Endodermal cell (in vitro differentiated cells): Measurements from ENCODE around the gene PTK7. TPM values are rescaled to one million over a fixed set of nuclear protein-coding genes. Genes with fewer than 3 reads are reported as not detected.

Experiments
- DNase-seq: peaks from one replicate; pipeline ENCODE4 v3.0.0-alpha.2; 2017
- H3K27ac ChIP-seq: 2 replicates; pipeline ENCODE4 v1.5.1; 2013; ENCODE audit warnings: mild to moderate bottlenecking, low read depth, low read length, moderate library complexity
- H3K27me3 ChIP-seq: 2 replicates; pipeline ENCODE4 v1.6.1; 2013; ENCODE audit warnings: mild to moderate bottlenecking, low read length, moderate library complexity; ENCODE audit not compliant: insufficient read depth, control insufficient read depth, poor library complexity, severe bottlenecking
- H3K36me3 ChIP-seq: 2 replicates; pipeline ENCODE4 v1.7.0; 2013; ENCODE audit warnings: mild to moderate bottlenecking, low read length, moderate library complexity; ENCODE audit not compliant: control insufficient read depth, insufficient read depth
- H3K4me1 ChIP-seq: one replicate; pipeline ENCODE4 v1.7.0; 2013; ENCODE audit warnings: low read length; ENCODE audit not compliant: control insufficient read depth, insufficient read depth
- H3K4me3 ChIP-seq: 2 replicates; pipeline ENCODE4 v1.5.1; 2013; ENCODE audit warnings: mild to moderate bottlenecking, low read length, moderate library complexity
- H3K9ac ChIP-seq: 2 replicates; pipeline ENCODE4 v1.6.1; 2013; ENCODE audit warnings: mild to moderate bottlenecking, low read length, moderate library complexity; ENCODE audit not compliant: poor library complexity, severe bottlenecking; ENCODE audit errors: extremely low read depth
- H3K9me3 ChIP-seq: 2 replicates; pipeline ENCODE4 v1.6.1; 2013; ENCODE audit warnings: mild to moderate bottlenecking, low read length, moderate library complexity; ENCODE audit not compliant: control insufficient read depth
- H3K27ac Mint-ChIP-seq: 2 replicates; pipeline ENCODE4 v1.8.0; 2020; ENCODE audit warnings: mixed read lengths
- H3K27me3 Mint-ChIP-seq: 2 replicates; pipeline ENCODE4 v1.8.0; 2021; ENCODE audit warnings: mild to moderate bottlenecking, mixed read lengths; ENCODE audit not compliant: insufficient read depth
- H3K36me3 Mint-ChIP-seq: 2 replicates; pipeline ENCODE4 v1.8.0; 2020; ENCODE audit warnings: low read depth, mixed read lengths
- H3K4me1 Mint-ChIP-seq: 2 replicates; pipeline ENCODE4 v1.8.0; 2020; ENCODE audit warnings: mixed read lengths
- H3K4me3 Mint-ChIP-seq: 2 replicates; pipeline ENCODE4 v1.8.0; 2020; ENCODE audit warnings: mild to moderate bottlenecking, moderate library complexity, mixed read lengths
- H3K9me3 Mint-ChIP-seq: 2 replicates; pipeline ENCODE4 v1.8.0; 2020; ENCODE audit warnings: mild to moderate bottlenecking, mixed read lengths
- WGBS, 2 experiments: methylation state at CpG; one replicate each; pipeline versions ENCODE4 v1.1.5 to v1.1.7; 2013; ENCODE audit warnings: missing lambda C conversion rate in 2 of 2, mixed read lengths in 1 of 2; ENCODE audit not compliant: insufficient coverage in 1 of 2, insufficient read length in 1 of 2; 5-methylcytosine and 5-hydroxymethylcytosine counted together
- total RNA-seq, 2 donors: library from RNA; stranded (reverse); fragmentation: NEBNext Ultra II Directional in 1 of 2; extraction: Animal tissue kit (Norgen Biotek cat#: 25700) in 1 of 2; gene quantifications; 2 replicates in 1 of 2; 3 replicates in 1 of 2; pipeline ENCODE4 v1.2.1, GENCODE V29; 2021
- TF ChIP-seq, protein P1 (sequence below): fragments of 200-600 bp; sonication (generic); conservative IDR thresholded peaks from 2 replicates; pipeline ENCODE4 v1.5.0; 2021; ENCODE audit warnings: antibody characterized with exemption, mild to moderate bottlenecking

Gene PTK7
- total RNA-seq, 2 donors from 2014 or later = 167 to 183 TPM

DNA sequence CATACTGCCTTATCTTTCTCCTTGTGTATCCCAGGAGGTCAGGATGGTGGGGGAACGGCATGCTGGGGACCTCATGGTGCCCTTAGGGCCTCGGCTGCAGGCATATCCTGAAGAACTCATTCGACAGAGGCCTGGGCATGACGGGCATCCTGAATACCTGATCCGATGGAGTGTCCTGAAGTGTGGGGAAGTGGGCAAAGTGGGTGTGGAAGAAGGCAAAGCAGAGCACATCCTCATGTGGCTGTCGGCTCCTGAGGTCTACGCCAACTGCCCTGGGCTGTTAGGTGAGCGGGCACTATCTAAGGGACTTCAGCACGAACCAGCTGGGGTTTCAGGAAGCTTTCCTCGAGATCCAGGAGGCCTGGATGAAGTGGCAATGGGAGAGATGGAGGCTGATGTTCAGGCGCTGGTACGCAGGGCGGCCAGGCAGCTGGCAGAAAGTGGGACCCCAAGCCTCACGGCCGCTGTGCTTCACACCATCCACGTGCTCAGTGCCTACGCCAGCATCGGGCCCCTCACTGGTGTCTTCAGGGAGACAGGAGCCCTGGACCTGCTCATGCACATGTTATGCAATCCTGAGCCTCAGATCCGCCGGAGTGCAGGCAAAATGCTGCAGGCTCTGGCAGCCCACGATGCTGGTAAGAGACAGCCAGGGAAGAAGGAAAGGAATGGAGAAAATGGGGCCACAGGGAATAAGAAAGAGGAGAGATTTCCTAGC, 108.3 kb downstream of the PTK7 start:
- no peak overlapping the region for H3K27ac Mint-ChIP-seq
- WGBS, 2 experiments = 95 to 98% methylated on average over 19 to 21 of the region's 21 CpGs
- no peak overlapping the region for H3K4me3 ChIP-seq
- no peaks in the 10 kb centered on the region for H3K27me3 ChIP-seq
- DNase-seq = no peak
- TF ChIP-seq, protein P1, sequence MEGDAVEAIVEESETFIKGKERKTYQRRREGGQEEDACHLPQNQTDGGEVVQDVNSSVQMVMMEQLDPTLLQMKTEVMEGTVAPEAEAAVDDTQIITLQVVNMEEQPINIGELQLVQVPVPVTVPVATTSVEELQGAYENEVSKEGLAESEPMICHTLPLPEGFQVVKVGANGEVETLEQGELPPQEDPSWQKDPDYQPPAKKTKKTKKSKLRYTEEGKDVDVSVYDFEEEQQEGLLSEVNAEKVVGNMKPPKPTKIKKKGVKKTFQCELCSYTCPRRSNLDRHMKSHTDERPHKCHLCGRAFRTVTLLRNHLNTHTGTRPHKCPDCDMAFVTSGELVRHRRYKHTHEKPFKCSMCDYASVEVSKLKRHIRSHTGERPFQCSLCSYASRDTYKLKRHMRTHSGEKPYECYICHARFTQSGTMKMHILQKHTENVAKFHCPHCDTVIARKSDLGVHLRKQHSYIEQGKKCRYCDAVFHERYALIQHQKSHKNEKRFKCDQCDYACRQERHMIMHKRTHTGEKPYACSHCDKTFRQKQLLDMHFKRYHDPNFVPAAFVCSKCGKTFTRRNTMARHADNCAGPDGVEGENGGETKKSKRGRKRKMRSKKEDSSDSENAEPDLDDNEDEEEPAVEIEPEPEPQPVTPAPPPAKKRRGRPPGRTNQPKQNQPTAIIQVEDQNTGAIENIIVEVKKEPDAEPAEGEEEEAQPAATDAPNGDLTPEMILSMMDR = no peak
- no peaks in the 10 kb centered on the region for H3K9me3 ChIP-seq
- H3K9ac ChIP-seq = no peak overlapping the region
- H3K27me3 Mint-ChIP-seq = no peaks in the 10 kb centered on the region
- peaks cover 20% of the 10 kb centered on the region for H3K4me1 Mint-ChIP-seq
- H3K27ac ChIP-seq = no peak overlapping the region
- peaks cover 15% of the 10 kb centered on the region for H3K36me3 ChIP-seq
- peaks cover 3% of the 10 kb centered on the region for H3K4me1 ChIP-seq
- H3K4me3 Mint-ChIP-seq = no peak overlapping the region
- peaks cover 20% of the 10 kb centered on the region for H3K36me3 Mint-ChIP-seq
- H3K9me3 Mint-ChIP-seq = no peaks in the 10 kb centered on the region

DNA sequence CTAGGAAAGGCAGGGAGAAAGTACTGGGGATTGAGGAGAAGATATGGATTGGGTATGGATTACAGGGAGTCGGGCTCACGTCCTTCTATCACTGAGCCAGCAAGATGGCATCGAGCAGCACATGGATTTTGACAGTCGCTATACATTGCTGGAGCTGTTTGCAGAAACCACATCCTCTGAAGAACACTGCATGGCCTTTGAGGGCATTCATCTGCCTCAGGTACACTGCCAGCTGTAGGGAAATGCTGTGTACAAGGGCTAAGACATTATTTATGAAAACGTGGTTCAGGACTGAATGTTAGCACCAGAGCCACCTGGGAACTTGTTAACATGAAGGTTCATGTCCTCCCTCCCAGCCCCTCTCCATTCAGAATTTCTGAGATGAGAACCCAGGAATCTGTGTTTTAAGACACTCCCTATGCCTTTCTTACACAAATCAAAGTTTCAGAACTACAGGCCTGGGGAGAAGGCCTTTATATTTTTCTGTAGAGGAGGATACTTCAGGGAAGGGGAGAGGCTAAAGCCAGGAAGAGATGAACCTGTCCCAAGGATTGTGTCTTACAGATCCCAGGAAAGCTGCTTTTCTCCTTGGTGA, 109.4 kb downstream of the PTK7 start:
- peaks cover 23% of the 10 kb centered on the region for H3K4me1 Mint-ChIP-seq
- no peaks in the 10 kb centered on the region for H3K27me3 ChIP-seq
- no peak overlapping the region for H3K4me3 Mint-ChIP-seq
- DNase-seq = no peak
- H3K9ac ChIP-seq = no peak overlapping the region
- H3K4me1 ChIP-seq = peaks cover 3% of the 10 kb centered on the region
- H3K27me3 Mint-ChIP-seq = no peaks in the 10 kb centered on the region
- TF ChIP-seq, protein P1 = no peak
- no peak overlapping the region for H3K4me3 ChIP-seq
- H3K27ac Mint-ChIP-seq = no peak overlapping the region
- H3K9me3 ChIP-seq = no peaks in the 10 kb centered on the region
- no peaks in the 10 kb centered on the region for H3K9me3 Mint-ChIP-seq
- H3K36me3 ChIP-seq = peaks cover 11% of the 10 kb centered on the region
- H3K36me3 Mint-ChIP-seq = peaks cover 22% of the 10 kb centered on the region
- WGBS, 2 experiments = 88% methylated on average over 5 of the region's 5 CpGs
- no peak overlapping the region for H3K27ac ChIP-seq

DNA sequence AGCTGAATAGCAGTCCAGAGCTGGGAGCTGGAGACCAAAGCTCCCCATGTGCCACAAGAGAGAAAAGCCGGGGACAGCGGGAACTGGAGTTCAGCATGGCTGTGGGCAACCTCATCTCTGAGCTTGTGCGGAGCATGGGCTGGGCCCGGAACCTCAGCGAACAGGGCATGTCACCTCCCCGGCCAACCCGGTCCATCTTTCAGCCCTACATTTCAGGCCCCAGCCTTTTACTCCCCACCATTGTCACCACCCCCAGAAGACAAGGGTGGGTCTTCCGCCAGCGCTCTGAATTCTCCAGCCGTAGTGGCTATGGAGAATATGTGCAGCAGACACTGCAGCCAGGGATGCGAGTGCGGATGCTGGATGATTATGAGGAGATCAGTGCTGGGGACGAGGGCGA, 109.9 kb downstream of the PTK7 start:
- H3K36me3 Mint-ChIP-seq = peaks cover 22% of the 10 kb centered on the region
- H3K9ac ChIP-seq = no peak overlapping the region
- H3K9me3 Mint-ChIP-seq = no peaks in the 10 kb centered on the region
- no peak overlapping the region for H3K4me3 ChIP-seq
- H3K27me3 Mint-ChIP-seq = no peaks in the 10 kb centered on the region
- TF ChIP-seq, protein P1 = no peak
- no peaks in the 10 kb centered on the region for H3K9me3 ChIP-seq
- no peak overlapping the region for H3K4me3 Mint-ChIP-seq
- no peak for DNase-seq
- peaks cover under 1% of the 10 kb centered on the region for H3K4me1 ChIP-seq
- H3K27ac ChIP-seq = no peak overlapping the region
- no peaks in the 10 kb centered on the region for H3K27me3 ChIP-seq
- H3K36me3 ChIP-seq = peaks cover 8% of the 10 kb centered on the region
- H3K27ac Mint-ChIP-seq = no peak overlapping the region
- peaks cover 21% of the 10 kb centered on the region for H3K4me1 Mint-ChIP-seq
- 93% methylated on average over 8 to 14 of the region's 14 CpGs for WGBS, 2 experiments
